Small intestine (tissue), 7 donors: ENCODE data around the gene AK5. TPM values are rescaled to one million over a fixed set of nuclear protein-coding genes. Genes with fewer than 3 reads are reported as not detected.

ENCODE experiments used
- DNase-seq, 2 donors: peaks; one replicate each; pipeline versions ENCODE4 v3.0.0 to v3.0.0-alpha.2; 2013
- FAIRE-seq: peaks from 2 replicates; lab custom pipeline; 2012; peaks lifted over from hg19 to GRCh38; lab: Jason Lieb, UNC
- H3K27ac ChIP-seq, 3 donors: one replicate each; pipeline ENCODE4 v1.5.1; 2013; ENCODE audit warnings: low read length in 2 of 3, mild to moderate bottlenecking in 2 of 3, control low read depth in 1 of 3, inconsistent platforms in 1 of 3, low read depth in 1 of 3, moderate library complexity in 1 of 3
- H3K27me3 ChIP-seq, 3 donors: one replicate each; pipeline ENCODE4 v1.6.1; 2013; ENCODE audit warnings: low read length in 3 of 3, inconsistent platforms in 1 of 3; ENCODE audit not compliant: control insufficient read depth in 3 of 3, insufficient read depth in 3 of 3
- H3K36me3 ChIP-seq, 3 donors: one replicate each; pipeline ENCODE4 v1.6.1; 2013; ENCODE audit warnings: low read length in 3 of 3, inconsistent platforms in 1 of 3, low read depth in 1 of 3, mild to moderate bottlenecking in 1 of 3, moderate library complexity in 1 of 3; ENCODE audit not compliant: control insufficient read depth in 3 of 3, insufficient read depth in 2 of 3
- H3K4me1 ChIP-seq, 3 donors: one replicate each; pipeline ENCODE4 v1.6.1; 2013; ENCODE audit warnings: low read length in 2 of 3, inconsistent platforms in 1 of 3, low read depth in 1 of 3, mild to moderate bottlenecking in 1 of 3, moderate library complexity in 1 of 3; ENCODE audit not compliant: control insufficient read depth in 3 of 3, insufficient read depth in 2 of 3
- H3K4me3 ChIP-seq, 3 donors: one replicate each; pipeline ENCODE4 v1.5.1; 2013; ENCODE audit warnings: low read length in 3 of 3, control low read depth in 1 of 3, inconsistent platforms in 1 of 3, low read depth in 1 of 3, mild to moderate bottlenecking in 1 of 3, moderate library complexity in 1 of 3
- H3K9me3 ChIP-seq, 2 donors: one replicate each; pipeline ENCODE4 v1.6.1; 2013; ENCODE audit warnings: low read depth in 1 of 2, low read length in 1 of 2; ENCODE audit not compliant: control insufficient read depth in 2 of 2, insufficient read depth in 1 of 2
- WGBS, 3 donors: extraction: QIAGEN DNeasy Blood & Tissue Kit; methylation state at CpG; one replicate each; pipeline ENCODE4 v1.1.7; 2013; 5-methylcytosine and 5-hydroxymethylcytosine counted together
- polyA plus RNA-seq, 4 donors: library from polyadenylated mRNA; stranded (reverse) in 3 of 4; unstranded in 1 of 4; fragments of 200-250 nt in 3 of 4; fragments of 120-200 nt in 1 of 4; gene quantifications; one replicate each; pipeline versions ENCODE4 v1.2.1 to v1.2.3, GENCODE V29; 2013
- donor health status: healthy with polysubstance abuse.
- donor health status: control.
- donor health status: control.
- donor health status: Bipolar disorder and iron deficiency.
- donor health status: healthy.

Gene AK5
- polyA plus RNA-seq, 4 donors, result 0.27 to 2.6 (median 0.61) TPM; not detected in 1

- Histone ChIP-seq H3K27me3 (no peaks in the 10 kb centered on the region), H3K4me3 (no peak overlapping the region), H3K4me1 (no peaks in the 10 kb centered on the region), H3K36me3 (no peaks in the 10 kb centered on the region), H3K9me3 (peaks cover 0 to 4% of the 10 kb centered on the region in 2 donors), H3K27ac (no peak overlapping the region)
- WGBS, 3 donors, result 60 to 70% (median 69%) methylated on average over 4 of the region's 4 CpGs
- DNase-seq (no peak), FAIRE-seq (no peak)
These were observed 149.3 kb downstream of the AK5 start for GRCh38 chr1:77430966-77431690.

DNA sequence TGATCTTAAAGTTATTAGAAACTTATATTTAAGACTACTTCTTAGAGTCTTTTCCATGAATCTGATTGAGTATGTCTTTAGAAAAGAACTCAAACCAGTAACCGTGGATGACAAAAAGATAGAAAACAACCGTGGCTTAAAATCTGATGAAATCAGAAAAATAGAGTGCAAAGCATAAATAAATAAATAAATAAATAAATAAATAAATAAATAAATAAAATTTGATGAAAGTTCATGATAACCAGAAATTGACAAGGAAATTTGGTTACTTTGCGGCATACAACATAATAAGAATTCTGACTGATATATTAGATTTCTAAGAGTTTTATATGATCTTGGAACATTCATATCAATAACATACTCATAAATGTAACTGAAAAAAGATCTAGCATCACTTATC lies 152.1 kb downstream of the AK5 start:
- no peak overlapping the region for H3K4me3 ChIP-seq
- DNase-seq, result no peak
- H3K9me3 ChIP-seq, result no peaks in the 10 kb centered on the region
- FAIRE-seq, result no peak
- 86 to 96% (median 91%) methylated on average over 3 of the region's 3 CpGs for WGBS, 3 donors
- H3K27me3 ChIP-seq, result no peaks in the 10 kb centered on the region
- H3K36me3 ChIP-seq, result no peaks in the 10 kb centered on the region
- no peak overlapping the region for H3K27ac ChIP-seq
- H3K4me1 ChIP-seq, result no peaks in the 10 kb centered on the region

DNA sequence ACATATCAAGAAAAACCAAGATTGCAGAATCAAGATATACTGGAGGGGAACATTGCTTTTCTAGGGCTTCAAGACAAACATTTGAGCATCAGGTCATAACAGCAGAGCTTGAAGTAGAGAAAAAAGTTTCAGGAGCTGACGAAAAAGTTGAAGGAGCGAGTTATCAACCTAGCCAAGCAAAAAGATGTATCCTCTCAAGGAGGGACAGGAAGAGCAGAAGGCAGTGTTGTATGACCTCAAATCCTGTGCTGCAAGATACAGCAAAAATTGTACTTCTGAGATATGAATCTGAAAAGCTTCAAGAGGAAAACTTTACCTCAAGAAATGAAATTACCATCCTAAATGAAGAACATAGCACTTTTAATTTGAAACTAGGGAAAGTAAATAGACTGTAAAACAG lies 153.1 kb downstream of the AK5 start:
- FAIRE-seq (no peak), DNase-seq (no peak)
- Histone ChIP-seq H3K4me3 (no peak overlapping the region), H3K36me3 (no peaks in the 10 kb centered on the region), H3K27me3 (no peaks in the 10 kb centered on the region), H3K9me3 (no peaks in the 10 kb centered on the region), H3K27ac (no peak overlapping the region), H3K4me1 (no peaks in the 10 kb centered on the region)
- 71 to 84% (median 79%) methylated on average over 2 of the region's 2 CpGs for WGBS, 3 donors

- FAIRE-seq (no peak), DNase-seq (no peak)
- no peaks in the 10 kb centered on the region for H3K36me3 ChIP-seq
- H3K9me3 ChIP-seq, result peaks cover 0 to 14% of the 10 kb centered on the region in 2 donors
- no peaks in the 10 kb centered on the region for H3K4me1 ChIP-seq
- no peak overlapping the region for H3K4me3 ChIP-seq
- H3K27me3 ChIP-seq, result no peaks in the 10 kb centered on the region
- 45 to 53% (median 45%) methylated on average over 4 of the region's 4 CpGs for WGBS, 3 donors
- no peak overlapping the region for H3K27ac ChIP-seq
These were observed 156.6 kb downstream of the AK5 start for GRCh38 chr1:77438236-77438913.

DNA sequence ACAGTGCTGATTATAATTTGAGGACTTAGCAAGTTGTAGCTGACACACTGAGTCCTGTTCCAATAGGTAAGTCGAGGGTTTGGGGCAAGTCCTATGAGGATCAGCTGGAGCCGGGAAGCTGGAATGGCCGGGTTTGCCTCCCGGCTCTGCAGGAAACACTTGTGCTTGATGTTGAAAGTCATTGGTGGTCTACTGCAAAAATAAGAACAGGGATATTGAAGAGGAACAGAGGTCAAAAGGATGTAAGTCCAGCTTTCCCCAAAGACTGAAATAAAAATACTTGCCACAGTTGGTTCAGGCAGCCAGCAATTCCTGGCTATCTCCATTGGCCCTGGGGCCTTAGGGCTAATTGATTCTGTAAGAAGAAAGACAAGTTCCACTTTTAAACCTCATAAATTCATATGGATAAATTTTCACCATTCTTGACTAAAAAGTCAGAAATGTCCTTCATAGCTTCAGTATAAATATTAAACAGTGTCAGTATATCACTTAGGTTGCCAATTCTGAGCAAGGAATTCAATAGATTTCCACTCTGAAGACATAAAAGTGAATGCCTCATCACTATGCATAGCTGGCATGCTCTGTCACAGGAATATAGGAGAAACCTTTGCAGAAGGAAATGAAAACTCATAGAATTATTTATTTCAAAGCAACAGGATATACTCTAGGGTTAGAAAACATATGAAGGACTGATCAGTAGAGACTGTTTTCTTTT lies 165.2 kb downstream of the AK5 start:
- Histone ChIP-seq H3K27ac (no peak overlapping the region), H3K27me3 (no peaks in the 10 kb centered on the region), H3K4me3 (no peak overlapping the region), H3K36me3 (no peaks in the 10 kb centered on the region), H3K4me1 (peaks cover 0 to 3% (median 0%) of the 10 kb centered on the region in 3 donors), H3K9me3 (peaks cover 0 to 14% of the 10 kb centered on the region in 2 donors)
- FAIRE-seq (no peak), DNase-seq (no peak)
- 79 to 82% (median 79%) methylated on average over 4 of the region's 4 CpGs for WGBS, 3 donors

DNA sequence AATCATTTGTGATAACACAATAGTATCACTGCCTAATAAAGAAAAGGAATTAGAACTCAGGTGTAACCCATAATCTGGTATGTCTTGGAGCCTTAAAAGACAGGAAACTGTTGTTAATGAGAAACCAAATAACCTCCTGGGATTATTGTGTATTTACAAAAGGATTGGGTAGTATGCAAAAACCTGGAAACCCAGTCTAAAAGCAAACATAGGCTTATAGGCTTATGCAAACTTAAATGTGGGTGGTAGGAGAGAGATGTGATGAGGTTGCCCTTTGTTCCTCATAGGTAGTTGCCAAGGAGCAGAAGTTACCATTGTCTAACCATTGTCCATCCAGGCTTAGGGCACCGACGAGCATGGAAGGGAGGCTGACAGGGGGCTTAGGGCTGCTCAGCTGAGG lies 165.8 kb downstream of the AK5 start:
- DNase-seq, result peak; percentile 6 to 8
- FAIRE-seq, result no peak
- Histone ChIP-seq H3K9me3 (peaks cover 0 to 10% of the 10 kb centered on the region in 2 donors), H3K27ac (no peak overlapping the region), H3K27me3 (no peaks in the 10 kb centered on the region), H3K36me3 (no peaks in the 10 kb centered on the region), H3K4me3 (no peak overlapping the region), H3K4me1 (peaks cover 0 to 3% (median 0%) of the 10 kb centered on the region in 3 donors)
- 84 to 97% (median 90%) methylated on average over 2 of the region's 2 CpGs for WGBS, 3 donors

GRCh38 chr1:77459881-77460280 lies 178.1 kb downstream of the AK5 start:
- H3K9me3 ChIP-seq, result no peaks in the 10 kb centered on the region
- peaks cover 0 to 6% (median 3%) of the 10 kb centered on the region in 3 donors for H3K4me1 ChIP-seq
- no peaks in the 10 kb centered on the region for H3K36me3 ChIP-seq
- H3K27me3 ChIP-seq, result no peaks in the 10 kb centered on the region
- H3K27ac ChIP-seq, result peak overlapping the region in 1 of 3 donors; percentile 68
- no peak for FAIRE-seq
- DNase-seq, result peak; percentile 66 to 71
- no peak overlapping the region for H3K4me3 ChIP-seq

DNA sequence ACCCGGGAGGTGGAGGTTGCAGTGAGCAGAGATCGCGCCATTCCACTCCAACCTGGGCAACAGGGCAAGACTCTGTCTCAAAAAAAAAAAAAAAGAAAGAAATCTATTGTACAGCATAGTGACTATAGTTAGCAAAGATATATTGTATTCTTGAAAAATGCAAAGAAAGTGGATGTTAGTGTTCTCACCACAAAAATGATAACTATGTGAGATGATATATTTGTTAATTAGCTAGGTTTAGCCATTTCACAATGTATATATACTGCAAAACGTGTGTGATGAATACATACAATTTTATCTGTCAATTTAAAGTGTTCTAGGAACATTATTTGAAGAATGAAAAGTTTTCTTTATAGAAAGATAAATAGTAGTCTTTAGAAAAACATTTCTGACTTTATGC lies 179.9 kb downstream of the AK5 start:
- WGBS, 3 donors, result 80 to 82% (median 81%) methylated on average over 4 of the region's 4 CpGs

More for the DNA sequence above, 179.9 kb downstream of the AK5 start:
- peaks cover 0 to 8% (median 3%) of the 10 kb centered on the region in 3 donors for H3K4me1 ChIP-seq
- H3K27me3 ChIP-seq, result no peaks in the 10 kb centered on the region
- no peak overlapping the region for H3K27ac ChIP-seq
- H3K9me3 ChIP-seq, result no peaks in the 10 kb centered on the region
- DNase-seq (no peak), FAIRE-seq (no peak)
- no peak overlapping the region for H3K4me3 ChIP-seq
- no peaks in the 10 kb centered on the region for H3K36me3 ChIP-seq
